Hepatocyte (in vitro differentiated cells): ENCODE data around the gene GLDN.

Experiments used
- CTCF ChIP-seq: fragments of 200-600 bp; sonication (generic); IDR thresholded peaks from 2 replicates; pipeline ENCODE4 v1.5.1; 2016; ENCODE audit warnings: antibody characterized with exemption, mild to moderate bottlenecking; ENCODE audit not compliant: poor library complexity
- EZH2 ChIP-seq: fragments of 200-600 bp; sonication (generic); IDR thresholded peaks from 2 replicates; pipeline ENCODE4 v1.6.1; 2016; ENCODE audit warnings: antibody characterized with exemption, mild to moderate bottlenecking, borderline replicate concordance
- EZH2phosphoT487 ChIP-seq: fragments of 200-600 bp; sonication (generic); IDR thresholded peaks from one replicate; pipeline ENCODE4 v1.6.1; 2018; ENCODE audit warnings: antibody characterized with exemption, mild to moderate bottlenecking, low read depth, moderate library complexity; ENCODE audit not compliant: unreplicated experiment, severe bottlenecking

- TF ChIP-seq CTCF = no peak
- TF ChIP-seq EZH2phosphoT487 = no peak
- TF ChIP-seq EZH2 = no peak
These were observed 21.9 kb downstream of the GLDN start for GRCh38 chr15:51363383-51363782.
